Mucosa of stomach (tissue), 1 donor: ENCODE data around the gene PAX6.

Source experiments
- H3K27me3 ChIP-seq: one replicate; pipeline ENCODE4 v1.7.0; 2013; ENCODE audit warnings: mild to moderate bottlenecking, low read length; ENCODE audit not compliant: control insufficient read depth, insufficient read depth
- H3K36me3 ChIP-seq: one replicate; pipeline ENCODE4 v1.7.0; 2013; ENCODE audit warnings: low read length; ENCODE audit not compliant: control insufficient read depth, insufficient read depth
- H3K4me1 ChIP-seq: one replicate; pipeline ENCODE4 v1.7.0; 2013; ENCODE audit warnings: mild to moderate bottlenecking, low read length; ENCODE audit not compliant: control insufficient read depth, insufficient read depth
- H3K4me3 ChIP-seq: one replicate; pipeline ENCODE4 v1.7.0; 2013; ENCODE audit warnings: low read length
- H3K9ac ChIP-seq: one replicate; pipeline ENCODE4 v1.7.0; 2013; ENCODE audit warnings: mild to moderate bottlenecking, low read length, moderate library complexity
- H3K9me3 ChIP-seq: one replicate; pipeline ENCODE4 v1.7.0; 2013; ENCODE audit warnings: mild to moderate bottlenecking, low read length, moderate library complexity; ENCODE audit not compliant: control insufficient read depth
- donor health status: Pancreatic carcinoma.

Gene PAX6

DNA sequence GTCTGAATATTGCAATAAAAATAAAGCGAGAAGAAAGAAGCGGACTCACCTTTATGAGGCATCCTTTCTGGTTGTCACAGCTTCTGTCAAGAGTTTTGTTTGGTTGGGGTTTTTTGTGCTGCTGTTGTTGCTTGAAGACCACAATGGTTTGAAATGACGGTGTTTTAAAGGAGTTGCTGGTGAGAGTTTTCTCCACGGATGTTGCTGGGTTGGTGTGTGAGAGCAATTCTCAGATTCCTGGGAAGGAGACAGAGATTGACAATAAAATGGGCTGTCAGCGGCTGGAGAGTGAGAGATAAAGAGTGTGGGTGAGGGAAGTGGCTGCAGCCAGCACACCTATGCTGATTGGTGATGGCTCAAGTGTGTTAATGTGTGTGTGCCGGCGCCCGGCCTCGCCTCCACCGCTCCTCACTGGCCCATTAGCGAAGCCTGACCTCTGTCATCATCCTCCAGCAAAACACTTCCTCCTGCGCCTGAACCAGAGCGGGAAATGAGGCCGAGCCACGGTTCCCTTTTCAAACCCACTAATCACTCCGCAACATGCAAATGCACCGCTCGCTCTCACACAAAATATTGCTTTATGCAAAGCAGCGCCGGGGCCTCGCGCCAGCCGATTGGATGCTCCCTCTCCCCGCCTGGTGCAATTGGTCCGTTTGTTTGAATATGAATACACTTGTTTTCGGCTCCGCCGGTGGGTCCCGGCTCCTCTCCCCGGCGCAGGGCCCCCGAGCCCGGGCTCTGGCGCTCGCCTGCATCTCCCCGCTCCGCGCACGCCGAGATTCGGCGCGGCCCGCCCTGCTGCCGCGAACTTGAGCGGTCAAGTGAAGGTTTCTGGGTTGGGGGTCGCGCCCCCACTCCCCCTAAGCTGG is at the start of gene PAX6:
PAX6 (minus strand) TSS at position 544 of the 869 bp plus-strand sequence. CDS start 4,911 bp downstream, outside the sequence.
- Histone ChIP-seq H3K9ac (peak within 1 kb of the TSS; percentile 59), H3K27me3 (peaks cover 99% of the 10 kb centered on the region), H3K9me3 (no peaks in the 10 kb centered on the region), H3K4me3 (no peak within 1 kb of the TSS), H3K4me1 (peaks cover 54% of the 10 kb centered on the region), H3K36me3 (no peaks in the 10 kb centered on the region)

DNA sequence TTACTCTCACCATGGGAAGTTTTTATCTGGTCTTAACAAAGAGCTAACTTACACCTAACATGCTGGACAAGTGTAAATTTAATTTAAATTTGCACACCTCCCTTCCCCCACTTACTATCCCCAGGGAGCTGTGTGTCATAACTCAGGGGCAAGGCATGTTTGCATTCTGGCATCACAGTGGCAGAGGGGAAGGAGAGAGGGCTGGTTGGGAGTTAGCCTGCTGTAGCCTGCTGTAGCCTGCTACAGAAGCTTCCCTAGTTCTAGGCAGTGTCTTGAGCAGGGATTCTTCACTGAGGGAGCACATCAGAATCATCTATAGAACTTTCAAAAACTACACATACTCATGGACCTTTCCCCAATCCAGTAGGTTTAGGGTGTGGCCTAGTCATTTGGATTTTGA is 49.3 kb upstream of the PAX6 start:
- Histone ChIP-seq H3K36me3 (no peaks in the 10 kb centered on the region), H3K4me3 (no peak overlapping the region), H3K27me3 (peaks cover 4% of the 10 kb centered on the region), H3K9me3 (no peaks in the 10 kb centered on the region), H3K9ac (no peak overlapping the region), H3K4me1 (no peaks in the 10 kb centered on the region)

DNA sequence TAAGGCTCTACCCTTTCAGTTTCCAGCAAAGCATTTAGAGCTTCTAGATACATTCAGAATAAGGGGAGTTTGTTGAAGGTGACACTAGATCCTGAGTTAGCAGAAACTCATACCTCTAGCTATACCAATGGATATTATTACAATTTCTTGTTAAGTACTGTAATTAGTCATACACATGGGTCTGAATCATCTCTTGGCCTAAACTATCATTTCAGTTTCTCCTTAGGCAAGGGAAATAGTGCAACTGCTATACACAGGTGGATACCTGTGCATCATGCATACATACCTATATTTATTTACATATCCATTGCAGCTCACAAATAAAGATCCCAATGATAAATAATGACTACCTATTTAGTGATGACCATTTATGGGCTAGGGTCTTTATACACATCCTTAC is 45.1 kb upstream of the PAX6 start:
- H3K4me1 ChIP-seq = no peaks in the 10 kb centered on the region
- H3K27me3 ChIP-seq = peaks cover 4% of the 10 kb centered on the region
- H3K9ac ChIP-seq = no peak overlapping the region
- H3K9me3 ChIP-seq = no peaks in the 10 kb centered on the region
- H3K4me3 ChIP-seq = no peak overlapping the region
- no peaks in the 10 kb centered on the region for H3K36me3 ChIP-seq

DNA sequence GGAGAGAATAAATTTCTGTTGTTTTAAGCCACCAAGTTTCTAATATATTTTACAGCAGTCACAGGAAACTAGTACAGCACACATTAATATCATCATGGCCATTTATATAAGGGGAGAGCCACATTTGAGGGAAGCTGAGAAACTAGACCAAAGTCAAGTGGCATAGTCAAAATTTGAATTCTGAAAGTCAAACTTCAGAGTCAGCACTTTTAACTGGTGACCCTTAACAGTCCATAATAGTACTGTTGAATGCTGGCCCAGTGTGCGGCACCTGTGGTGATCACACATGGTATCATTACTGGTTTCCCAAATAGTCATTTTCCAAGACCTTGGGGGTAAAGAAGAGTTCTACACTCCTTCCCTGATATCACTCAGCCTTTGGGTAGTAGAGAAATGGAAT is 44.3 kb upstream of the PAX6 start:
- Histone ChIP-seq H3K4me3 (no peak overlapping the region), H3K9me3 (no peaks in the 10 kb centered on the region), H3K36me3 (no peaks in the 10 kb centered on the region), H3K4me1 (no peaks in the 10 kb centered on the region), H3K9ac (no peak overlapping the region), H3K27me3 (peaks cover 4% of the 10 kb centered on the region)

DNA sequence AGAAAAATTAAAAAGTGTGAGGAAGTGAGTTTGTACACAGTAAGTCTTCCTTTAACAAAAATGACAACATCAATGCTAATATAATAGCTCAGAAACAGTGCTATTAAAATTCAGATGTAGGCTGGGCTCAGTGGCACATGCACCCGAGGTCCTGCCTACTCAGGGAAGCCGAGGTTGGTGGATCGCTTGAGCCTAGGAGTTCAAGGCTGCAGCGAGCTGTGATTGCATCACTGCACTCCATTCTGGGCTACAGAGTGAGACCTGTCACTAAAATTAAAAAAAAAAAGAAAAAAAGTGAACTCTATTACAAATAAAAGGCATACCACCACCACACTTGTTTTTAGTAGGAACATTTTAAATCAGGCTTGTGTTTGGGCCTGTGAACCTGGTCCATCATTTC is 39.2 kb upstream of the PAX6 start:
- H3K4me3 ChIP-seq = no peak overlapping the region
- H3K9me3 ChIP-seq = no peaks in the 10 kb centered on the region
- H3K4me1 ChIP-seq = no peaks in the 10 kb centered on the region
- H3K27me3 ChIP-seq = no peaks in the 10 kb centered on the region
- H3K9ac ChIP-seq = no peak overlapping the region
- no peaks in the 10 kb centered on the region for H3K36me3 ChIP-seq

DNA sequence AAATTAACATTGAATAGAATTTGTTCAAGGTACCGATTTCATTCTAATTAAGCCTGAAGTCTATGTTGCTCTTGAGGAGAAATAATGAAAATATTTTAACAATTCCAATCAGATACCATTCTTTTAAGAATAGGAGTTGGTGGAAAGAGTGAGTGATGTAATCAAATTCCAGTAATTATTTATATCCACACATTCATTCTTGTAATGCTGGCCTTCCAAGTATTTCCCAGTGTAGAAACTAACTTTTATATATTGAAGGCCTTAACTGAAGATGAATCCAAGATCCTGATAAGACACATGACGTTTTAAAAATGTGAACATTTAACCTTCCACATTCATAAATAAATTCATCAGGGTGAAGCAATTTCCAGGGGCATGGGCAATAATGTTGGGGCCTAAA is 36.6 kb upstream of the PAX6 start:
- peaks cover 5% of the 10 kb centered on the region for H3K27me3 ChIP-seq
- no peaks in the 10 kb centered on the region for H3K9me3 ChIP-seq
- H3K9ac ChIP-seq = no peak overlapping the region
- H3K4me3 ChIP-seq = no peak overlapping the region
- no peaks in the 10 kb centered on the region for H3K4me1 ChIP-seq
- no peaks in the 10 kb centered on the region for H3K36me3 ChIP-seq

DNA sequence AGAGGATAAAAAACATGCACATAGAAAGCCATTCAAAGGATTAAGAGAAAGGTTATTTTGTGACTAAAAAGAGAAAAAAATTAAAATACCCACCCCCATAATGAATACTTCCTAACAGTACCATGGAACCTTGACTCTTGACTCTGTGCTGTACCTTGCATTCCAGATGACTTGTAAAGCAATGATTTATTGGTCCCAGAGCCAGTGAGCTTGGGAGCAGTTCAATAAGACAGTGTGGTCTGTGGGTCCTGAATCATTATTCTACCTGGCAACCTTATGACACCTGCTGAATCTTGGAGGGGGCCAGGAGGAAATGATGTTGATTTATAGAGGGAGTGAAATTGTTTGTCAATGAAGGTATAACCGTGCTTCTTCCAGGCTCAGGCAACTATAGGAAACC is 34.2 kb upstream of the PAX6 start:
- peaks cover 7% of the 10 kb centered on the region for H3K27me3 ChIP-seq
- H3K9ac ChIP-seq = no peak overlapping the region
- H3K4me3 ChIP-seq = no peak overlapping the region
- no peaks in the 10 kb centered on the region for H3K9me3 ChIP-seq
- no peaks in the 10 kb centered on the region for H3K4me1 ChIP-seq
- no peaks in the 10 kb centered on the region for H3K36me3 ChIP-seq

DNA sequence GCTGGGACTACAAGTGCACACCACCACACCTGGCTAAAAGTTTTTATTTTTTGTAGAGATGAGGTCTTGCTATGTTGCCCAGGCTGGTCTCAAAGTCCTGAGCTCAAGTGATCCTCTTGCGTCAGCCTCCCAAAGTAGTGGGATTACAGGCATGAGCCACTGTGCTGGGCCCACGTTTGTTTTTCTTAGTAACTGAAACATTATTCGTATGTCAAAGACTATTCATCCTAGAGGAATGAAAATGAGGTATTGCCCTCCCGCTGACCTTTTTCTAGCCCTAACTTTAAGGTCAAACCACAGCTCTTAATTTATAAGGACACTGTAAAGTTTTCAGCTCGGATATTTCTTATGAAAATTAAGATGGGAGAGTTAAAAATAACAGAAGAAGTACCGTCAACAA is 33.2 kb upstream of the PAX6 start:
- Histone ChIP-seq H3K4me1 (no peaks in the 10 kb centered on the region), H3K9ac (no peak overlapping the region), H3K4me3 (no peak overlapping the region), H3K9me3 (no peaks in the 10 kb centered on the region), H3K36me3 (no peaks in the 10 kb centered on the region), H3K27me3 (peaks cover 7% of the 10 kb centered on the region)

DNA sequence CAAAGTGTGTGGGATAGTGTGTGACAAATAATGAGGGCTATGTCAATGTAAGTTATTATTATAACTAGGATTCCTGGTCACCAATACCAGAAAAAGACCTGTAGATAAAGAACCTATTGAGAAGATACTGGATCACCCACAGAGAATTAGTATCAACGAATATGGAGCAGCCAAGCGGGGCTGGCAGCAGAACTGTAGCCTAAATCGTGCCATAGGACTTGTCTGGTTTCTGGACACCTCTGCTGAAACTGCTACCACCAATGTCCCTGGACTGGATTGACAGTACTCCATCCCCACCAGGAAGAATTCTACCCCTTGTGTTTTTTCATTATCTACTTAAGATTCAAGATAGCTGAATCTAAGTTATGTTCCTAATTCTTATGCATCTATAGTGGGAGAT is 30.3 kb upstream of the PAX6 start:
- Histone ChIP-seq H3K9me3 (no peaks in the 10 kb centered on the region), H3K4me3 (no peak overlapping the region), H3K9ac (no peak overlapping the region), H3K4me1 (no peaks in the 10 kb centered on the region), H3K27me3 (peaks cover 7% of the 10 kb centered on the region), H3K36me3 (no peaks in the 10 kb centered on the region)

DNA sequence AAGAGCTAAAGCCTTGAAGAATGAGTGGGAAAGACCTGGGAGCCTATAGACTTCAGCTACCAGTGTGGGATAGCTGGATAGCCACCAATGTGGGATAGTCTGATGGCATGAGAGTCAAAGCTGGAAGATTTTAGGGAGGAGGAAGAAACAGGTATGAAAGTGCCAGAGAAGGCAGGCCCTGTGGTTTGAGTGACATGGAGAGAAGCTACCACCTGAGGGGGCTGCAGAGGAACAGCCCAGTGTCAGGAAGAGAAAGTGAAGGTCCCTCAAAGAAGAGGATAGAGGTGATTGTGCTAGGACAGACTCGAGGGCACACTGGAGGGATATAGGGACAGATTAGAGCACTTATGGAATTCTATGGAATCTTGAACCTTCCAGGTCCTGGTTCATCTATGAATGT is 23.1 kb upstream of the PAX6 start:
- H3K9me3 ChIP-seq = no peaks in the 10 kb centered on the region
- H3K4me1 ChIP-seq = no peaks in the 10 kb centered on the region
- peaks cover 19% of the 10 kb centered on the region for H3K27me3 ChIP-seq
- H3K36me3 ChIP-seq = no peaks in the 10 kb centered on the region
- no peak overlapping the region for H3K4me3 ChIP-seq
- no peak overlapping the region for H3K9ac ChIP-seq

DNA sequence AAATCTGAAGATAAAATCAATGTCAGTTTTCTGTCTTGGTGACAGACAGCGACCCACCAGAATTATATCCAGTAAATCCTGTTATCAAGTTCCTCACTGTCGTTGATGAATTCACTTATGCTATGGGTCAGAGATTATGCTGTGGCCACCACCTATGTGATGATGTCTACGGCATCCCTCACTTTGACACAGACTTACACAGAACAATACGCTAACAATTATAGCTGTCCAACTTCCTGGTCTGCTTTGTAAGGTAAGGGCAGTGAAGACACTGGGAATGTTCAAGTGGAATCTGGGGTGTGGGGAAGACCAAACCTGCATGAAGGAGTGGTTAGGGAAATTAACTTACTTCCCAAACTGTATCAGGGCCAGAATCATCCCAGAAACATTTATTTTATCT is 19.3 kb upstream of the PAX6 start:
- H3K4me1 ChIP-seq = peaks cover 4% of the 10 kb centered on the region
- H3K36me3 ChIP-seq = no peaks in the 10 kb centered on the region
- H3K9ac ChIP-seq = no peak overlapping the region
- H3K4me3 ChIP-seq = no peak overlapping the region
- H3K9me3 ChIP-seq = no peaks in the 10 kb centered on the region
- H3K27me3 ChIP-seq = peaks cover 50% of the 10 kb centered on the region

DNA sequence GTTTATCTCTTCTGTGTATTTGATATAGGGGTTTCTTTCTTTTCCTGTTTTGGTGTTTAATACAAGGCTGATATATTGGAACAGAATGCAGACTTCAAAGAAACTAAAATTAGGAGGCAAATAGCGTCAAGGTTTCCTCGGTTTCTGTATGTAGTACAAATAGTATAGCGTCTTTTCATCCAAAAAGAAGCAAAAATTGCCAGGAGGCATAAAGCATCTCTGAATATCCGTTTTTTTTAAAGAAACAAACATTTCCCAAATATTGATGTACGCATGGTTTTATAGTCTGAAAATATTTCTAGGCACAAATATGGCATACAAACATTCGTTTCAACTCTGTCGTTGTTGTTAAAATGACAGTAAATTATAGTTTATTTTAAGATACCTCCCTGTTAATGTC is 17.1 kb upstream of the PAX6 start:
- no peak overlapping the region for H3K4me3 ChIP-seq
- no peaks in the 10 kb centered on the region for H3K36me3 ChIP-seq
- H3K27me3 ChIP-seq = peaks cover 71% of the 10 kb centered on the region
- H3K9ac ChIP-seq = no peak overlapping the region
- no peaks in the 10 kb centered on the region for H3K9me3 ChIP-seq
- peaks cover 4% of the 10 kb centered on the region for H3K4me1 ChIP-seq
